Stimulated activated naive CD4-positive, alpha-beta T cell treated with Interleukin-2 at 50 U/mL for 16 hours (primary cell): ENCODE measurements around the gene CAMSAP2.

ENCODE experiments used
- DNase-seq: peaks from one replicate; lab custom pipeline; 2025; lab: John Stamatoyannopoulos, UW

The CAMSAP2 gene

DNA sequence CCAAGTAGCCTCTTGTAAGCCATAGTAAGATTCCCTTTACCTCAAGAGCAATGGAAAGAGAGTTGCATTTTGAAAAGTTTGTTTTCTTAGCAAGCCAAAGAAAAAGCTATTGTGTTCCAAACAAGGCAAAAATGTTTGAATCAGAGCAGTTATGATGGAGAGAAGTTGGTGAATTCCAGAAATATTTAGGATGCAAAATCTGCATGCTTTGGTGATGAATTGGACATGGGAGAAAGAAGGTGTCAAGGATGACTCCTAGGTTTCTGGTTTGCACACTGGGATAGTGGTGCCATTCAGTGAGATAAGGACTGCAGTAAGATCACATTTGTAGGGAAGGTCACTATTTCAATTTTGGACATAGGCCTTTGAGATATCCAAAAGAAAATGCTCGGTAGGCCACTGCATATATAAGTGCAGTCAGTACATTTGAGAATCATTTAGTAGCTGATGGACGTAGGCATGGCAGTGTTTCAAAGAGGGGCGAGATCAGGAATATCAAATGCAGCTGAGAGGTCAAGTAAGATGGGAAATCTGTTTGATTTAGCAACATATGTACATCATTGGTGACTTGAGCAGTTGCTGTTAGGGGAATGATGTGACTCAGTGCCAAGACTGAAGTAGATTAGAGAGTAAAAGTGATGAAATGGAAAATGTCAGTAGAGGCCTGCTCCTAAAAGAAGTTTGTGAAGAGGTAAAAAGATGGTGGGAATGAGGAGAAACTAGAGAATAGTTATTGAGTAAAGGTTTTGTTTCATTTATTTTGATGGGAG lies 100.2 kb downstream of the CAMSAP2 start:
- no peak for DNase-seq

DNA sequence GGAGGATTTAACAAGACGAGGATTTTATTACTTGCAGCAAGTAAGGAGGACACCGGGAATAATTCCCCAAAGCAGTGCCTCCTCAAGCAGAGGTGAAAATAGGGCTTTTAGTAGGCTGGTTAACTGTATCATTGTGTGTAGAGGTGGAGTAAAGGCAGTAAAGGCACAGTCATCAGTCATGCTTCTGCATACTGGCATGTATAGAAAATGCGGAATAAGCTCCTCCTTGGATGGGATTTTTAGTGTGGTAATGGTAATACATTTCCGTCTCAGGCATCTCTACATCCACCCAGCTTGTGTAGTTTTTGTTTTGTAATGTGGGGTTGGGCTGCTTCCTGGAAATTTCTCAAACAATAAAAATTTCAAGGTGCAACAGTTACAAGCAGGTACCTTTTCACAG lies 106.7 kb downstream of the CAMSAP2 start:
- no peak for DNase-seq

DNA sequence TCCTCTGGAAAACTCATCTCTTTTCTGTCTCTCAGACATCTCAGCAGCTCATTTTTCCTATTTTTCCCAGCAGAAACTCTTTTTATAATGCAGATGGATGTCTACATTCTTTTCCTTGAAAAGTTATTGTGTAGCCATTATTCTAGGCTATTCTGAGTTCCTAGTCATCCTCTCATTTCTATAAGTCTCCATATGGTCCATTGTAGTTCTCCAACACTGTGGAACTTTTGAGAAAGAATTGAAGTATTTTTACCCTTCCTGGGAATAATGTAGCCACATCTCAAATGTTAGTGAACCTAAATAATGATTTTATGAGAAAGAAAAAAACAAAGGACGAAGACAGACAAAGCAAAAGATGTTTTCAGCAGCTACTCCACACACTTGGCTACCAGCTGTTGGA lies 107.7 kb downstream of the CAMSAP2 start:
- no peak for DNase-seq

- no peak for DNase-seq
Measured at GRCh38 chr1:200849430-200849829, 110.7 kb downstream of the CAMSAP2 start.

DNA sequence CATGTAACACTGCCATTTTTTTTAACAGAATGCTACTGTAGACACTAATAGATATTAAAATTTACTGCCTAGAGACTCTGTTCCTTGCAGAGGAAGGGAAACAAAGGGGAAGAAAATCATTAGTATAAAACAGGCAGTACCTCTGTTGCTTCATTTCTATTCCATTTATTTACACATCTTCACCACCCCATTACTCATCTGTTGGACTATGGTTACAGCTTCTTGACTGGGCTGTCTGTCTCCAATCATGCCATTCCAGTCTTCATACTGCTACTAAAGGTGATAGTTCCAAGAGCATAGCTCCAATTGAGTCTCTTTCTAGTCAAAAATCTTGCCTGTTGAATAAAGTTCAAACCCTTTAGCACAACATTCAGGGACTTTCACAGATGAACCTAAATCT lies 111.9 kb downstream of the CAMSAP2 start:
- no peak for DNase-seq

DNA sequence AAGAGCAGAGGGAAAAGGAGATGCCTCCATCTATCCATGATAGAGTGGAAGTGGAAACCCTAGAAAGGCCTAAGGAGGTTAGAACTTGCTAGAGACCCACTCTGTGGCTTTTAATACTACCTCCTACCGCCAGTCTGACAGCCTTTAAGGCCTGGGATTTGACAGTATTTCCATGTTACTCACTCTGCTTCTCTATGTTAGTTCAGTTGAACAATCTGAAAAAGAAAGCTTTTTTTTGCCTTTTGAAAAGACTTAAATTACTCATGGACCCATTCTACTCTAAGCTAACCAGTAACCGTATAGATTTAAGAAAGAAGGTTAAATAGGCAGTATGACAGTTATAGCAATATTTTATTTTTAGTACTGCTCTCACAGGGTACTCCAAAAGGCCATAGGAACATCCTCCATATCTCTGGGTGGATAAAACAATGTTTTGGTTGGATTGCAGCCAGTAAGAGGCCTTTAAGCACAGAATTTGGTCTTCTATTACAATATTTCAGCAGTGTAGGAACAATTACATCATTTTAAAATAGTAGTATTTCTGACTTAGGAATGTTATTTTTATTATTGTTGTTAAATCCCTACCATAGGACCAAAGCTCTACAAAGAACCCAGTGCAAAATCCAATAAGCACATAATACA lies 118.1 kb downstream of the CAMSAP2 start:
- DNase-seq: no peak

GRCh38 chr1:200857804-200858203 lies 119.1 kb downstream of the CAMSAP2 start:
- no peak for DNase-seq

- no peak for DNase-seq
Measured at GRCh38 chr1:200861937-200862647, 123.4 kb downstream of the CAMSAP2 start.

DNA sequence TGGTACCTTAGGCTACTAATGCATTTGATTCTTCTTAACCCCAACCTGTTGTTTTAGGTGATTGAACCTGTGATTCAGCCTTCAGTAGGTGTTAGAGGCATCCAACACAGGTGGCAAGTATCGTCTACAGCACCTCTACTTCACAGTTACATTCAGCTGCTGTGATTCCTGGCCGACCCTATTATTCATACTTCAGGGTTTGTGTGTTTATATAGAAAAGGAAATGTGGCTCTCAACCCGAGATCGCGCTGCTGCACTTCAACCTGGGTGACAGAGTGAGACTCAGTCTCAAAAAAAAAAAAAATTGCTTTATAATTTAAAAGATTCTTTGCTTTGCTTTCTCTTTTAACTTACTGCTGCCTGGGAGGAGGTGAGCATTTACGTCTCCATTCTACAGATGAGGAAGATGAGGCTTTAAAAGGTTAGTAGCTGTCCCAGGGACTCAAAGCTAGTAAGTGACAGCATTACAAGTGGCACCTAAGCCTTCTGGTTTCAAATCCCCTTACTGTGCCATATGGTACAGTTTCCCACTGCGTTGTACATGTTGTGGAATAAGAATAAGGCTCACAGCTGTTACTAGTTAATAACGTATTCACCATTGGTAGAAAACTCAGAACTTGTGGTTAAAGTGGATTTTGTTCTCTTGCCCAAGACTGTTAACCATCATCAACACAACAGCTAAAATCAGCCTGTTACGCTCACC lies 124.2 kb downstream of the CAMSAP2 start:
- no peak for DNase-seq

- no peak for DNase-seq
Measured at GRCh38 chr1:200866116-200866515, 127.4 kb downstream of the CAMSAP2 start.

- peak; percentile 61 for DNase-seq
Measured at GRCh38 chr1:200866521-200866920, 127.8 kb downstream of the CAMSAP2 start.

DNA sequence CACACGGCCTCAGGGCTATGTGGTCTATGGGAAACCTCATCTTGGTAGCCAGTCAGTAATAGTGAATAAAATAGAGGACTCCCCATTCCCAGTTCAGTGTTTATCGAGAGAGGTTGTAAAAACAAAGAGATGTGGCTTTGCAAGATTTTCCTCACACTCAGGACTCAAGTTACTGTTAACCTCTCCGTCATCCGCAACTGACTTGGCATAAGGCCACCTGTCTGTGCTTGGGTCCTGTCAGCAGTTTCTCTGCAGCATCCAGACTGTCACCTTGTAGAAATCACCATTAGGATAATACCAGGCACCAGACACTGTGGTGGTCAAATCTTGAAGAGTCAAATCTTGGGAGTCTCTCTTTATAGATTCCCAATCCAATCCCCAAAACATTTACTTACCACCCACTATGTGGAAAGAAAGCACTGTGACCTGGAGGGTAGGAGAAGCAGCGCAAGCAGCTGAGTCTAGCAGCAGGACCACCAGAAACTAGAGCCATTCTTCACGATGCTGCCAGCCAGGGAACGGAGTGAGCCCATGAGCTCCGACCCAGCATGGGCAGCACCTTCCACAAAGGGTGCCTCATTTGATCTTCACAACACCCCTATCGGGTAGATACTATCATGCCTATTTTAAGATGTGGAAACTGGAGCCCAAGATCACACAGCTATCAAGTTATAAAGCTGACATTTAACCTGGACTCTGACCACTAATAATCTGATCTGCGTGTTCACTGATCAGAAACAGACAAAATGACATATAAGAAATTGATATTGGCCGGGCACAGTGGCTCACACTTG lies 128.5 kb downstream of the CAMSAP2 start:
- no peak for DNase-seq

DNA sequence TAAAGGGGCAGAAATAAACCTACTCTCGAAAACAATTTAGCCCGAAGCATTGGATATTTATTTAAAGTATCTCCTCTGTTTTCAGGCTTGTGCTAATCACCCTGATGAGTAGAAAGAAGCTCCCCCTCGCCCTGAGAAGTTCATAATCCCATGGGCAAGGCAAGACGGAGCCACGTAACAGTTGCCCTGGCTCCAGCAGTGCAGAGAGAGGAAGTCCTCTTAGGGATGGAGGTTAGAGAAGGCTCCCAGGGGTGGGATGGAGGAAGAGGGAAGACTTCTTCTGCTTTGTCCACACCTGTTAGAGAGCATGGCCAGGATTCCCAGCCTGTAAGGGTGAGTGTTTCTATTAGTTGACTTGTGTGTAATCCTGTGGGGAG lies 130.7 kb downstream of the CAMSAP2 start:
- DNase-seq: no peak

- peak; percentile 29 for DNase-seq
Measured at GRCh38 chr1:200869753-200870391, 131.2 kb downstream of the CAMSAP2 start.

GRCh38 chr1:200872446-200873115 lies 133.9 kb downstream of the CAMSAP2 start, which contains the start of gene GPR25:
TSS of gene GPR25 (plus strand) at chr1:200872981. CDS start at chr1:200873038, 57 bp downstream.
- DNase-seq: no peak

GRCh38 chr1:200873116-200873670 lies 134.5 kb downstream of the CAMSAP2 start:
- no peak for DNase-seq

GRCh38 chr1:200873671-200874397 lies 135.1 kb downstream of the CAMSAP2 start:
- no peak for DNase-seq

DNA sequence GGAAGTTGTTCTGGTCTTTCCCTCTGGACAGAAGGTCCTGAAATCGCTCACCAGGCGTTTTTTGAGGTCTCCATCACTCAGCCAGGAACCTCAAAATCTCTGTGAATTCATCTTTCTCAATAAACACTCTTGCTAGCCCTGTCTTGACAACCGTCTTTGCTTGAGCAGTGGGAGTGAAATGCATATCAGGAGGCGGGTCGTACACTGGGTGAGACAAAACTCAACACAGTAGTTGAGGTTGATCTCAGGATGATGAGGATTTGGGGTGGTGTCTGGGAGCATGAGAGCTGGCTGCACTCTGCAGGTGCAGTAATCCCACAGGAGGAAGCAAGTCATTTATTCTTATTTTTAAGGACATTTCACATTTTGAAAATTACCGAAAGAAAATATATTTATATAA lies 136.0 kb downstream of the CAMSAP2 start:
- DNase-seq: no peak

GRCh38 chr1:200875416-200875815 lies 136.7 kb downstream of the CAMSAP2 start:
- DNase-seq: no peak
